EH (cell line): ENCODE measurements around the gene PPARGC1A.

Source experiments
- DNase-seq: peaks from one replicate; pipeline ENCODE4 v3.0.0-alpha.2; 2015; ENCODE audit warnings: low read depth

Gene PPARGC1A, protein sequence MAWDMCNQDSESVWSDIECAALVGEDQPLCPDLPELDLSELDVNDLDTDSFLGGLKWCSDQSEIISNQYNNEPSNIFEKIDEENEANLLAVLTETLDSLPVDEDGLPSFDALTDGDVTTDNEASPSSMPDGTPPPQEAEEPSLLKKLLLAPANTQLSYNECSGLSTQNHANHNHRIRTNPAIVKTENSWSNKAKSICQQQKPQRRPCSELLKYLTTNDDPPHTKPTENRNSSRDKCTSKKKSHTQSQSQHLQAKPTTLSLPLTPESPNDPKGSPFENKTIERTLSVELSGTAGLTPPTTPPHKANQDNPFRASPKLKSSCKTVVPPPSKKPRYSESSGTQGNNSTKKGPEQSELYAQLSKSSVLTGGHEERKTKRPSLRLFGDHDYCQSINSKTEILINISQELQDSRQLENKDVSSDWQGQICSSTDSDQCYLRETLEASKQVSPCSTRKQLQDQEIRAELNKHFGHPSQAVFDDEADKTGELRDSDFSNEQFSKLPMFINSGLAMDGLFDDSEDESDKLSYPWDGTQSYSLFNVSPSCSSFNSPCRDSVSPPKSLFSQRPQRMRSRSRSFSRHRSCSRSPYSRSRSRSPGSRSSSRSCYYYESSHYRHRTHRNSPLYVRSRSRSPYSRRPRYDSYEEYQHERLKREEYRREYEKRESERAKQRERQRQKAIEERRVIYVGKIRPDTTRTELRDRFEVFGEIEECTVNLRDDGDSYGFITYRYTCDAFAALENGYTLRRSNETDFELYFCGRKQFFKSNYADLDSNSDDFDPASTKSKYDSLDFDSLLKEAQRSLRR

GRCh38 chr4:23889814-23890341, at the start of gene PPARGC1A:
Gene PPARGC1A (minus strand): TSS chr4:23890047. CDS start chr4:23889957, 90 bp downstream.
- peak; percentile 39 for DNase-seq

DNA sequence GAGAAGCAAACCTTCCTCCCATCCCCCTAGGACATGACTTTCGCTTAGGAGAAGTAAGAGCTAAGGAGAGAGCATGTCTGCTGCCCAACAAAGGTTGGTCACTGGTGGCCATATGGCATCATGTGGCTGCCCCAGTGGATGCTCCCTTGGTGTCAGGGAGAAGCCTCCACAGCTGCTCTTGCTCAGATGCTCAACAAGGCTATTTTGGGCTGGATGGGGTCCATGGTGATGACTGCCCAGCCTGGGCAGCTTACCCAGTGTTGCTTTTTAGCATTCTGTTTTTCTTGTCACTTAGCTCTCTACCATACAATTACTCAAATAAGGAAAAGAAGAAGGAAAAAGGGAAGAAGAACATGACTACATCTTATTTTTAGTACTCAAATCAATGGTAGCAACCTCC, 48.9 kb upstream of the PPARGC1A start:
- DNase-seq, result no peak

DNA sequence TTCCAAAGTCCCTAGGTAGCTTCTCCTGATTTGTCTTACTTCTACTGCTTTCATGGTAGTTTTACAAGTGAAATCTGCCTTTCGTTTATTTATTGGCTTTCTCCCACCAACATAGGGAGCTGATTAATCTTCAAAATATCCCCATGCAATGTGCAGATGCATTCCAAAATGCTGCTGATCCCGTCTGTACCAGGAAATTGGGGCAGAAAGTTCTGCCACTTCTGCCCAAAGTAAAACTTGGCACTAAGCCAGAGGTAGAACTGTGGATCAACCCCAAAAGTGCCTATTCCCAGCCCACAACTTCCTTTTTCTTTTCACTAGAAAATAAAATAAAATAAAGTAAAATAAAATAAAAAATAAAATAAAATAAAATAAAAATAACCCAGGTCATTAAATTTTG, 47.3 kb upstream of the PPARGC1A start:
- DNase-seq, result peak; percentile 33

- DNase-seq, result peak; percentile 87
Measured at GRCh38 chr4:23934915-23935314, 45.1 kb upstream of the PPARGC1A start.

DNA sequence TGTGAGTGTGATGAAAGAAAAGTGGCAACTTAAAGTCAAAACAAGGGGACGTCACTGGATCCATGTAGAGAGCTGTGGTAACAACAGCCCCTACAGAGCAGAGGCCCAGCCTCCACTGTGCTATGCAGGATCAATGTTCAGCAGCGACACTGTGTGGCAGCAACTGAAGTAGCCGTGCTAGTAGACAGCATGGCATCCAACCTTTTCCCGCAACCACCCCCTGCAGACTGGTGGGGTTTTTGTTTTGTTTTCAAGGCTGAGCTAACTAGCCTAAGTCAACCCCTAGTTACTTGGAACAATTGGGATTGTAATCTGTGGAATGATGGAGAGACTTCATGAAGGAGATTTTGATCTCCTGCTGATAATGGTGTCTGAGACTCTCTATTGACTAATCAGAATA, 44.4 kb upstream of the PPARGC1A start:
- DNase-seq, result no peak

DNA sequence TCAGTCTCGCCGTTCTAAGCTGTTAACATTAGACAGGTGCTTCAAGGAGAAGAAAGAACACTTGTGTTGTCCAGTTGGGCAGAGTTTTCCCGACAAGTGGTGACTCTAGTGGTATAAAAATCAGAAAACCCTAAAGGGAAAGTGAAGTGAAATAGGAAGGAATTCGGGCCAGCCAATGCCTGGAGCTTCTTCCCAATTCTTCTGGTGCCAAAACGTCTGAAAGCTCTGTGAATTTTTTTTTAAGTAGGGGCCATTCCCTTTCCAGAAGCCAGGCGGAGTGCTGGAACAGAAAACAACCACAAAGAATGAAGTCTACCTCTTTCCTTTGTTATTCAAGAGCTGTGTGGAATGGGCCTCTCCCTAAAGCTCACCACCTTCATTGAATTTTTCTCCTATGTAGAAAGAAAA, 43.1 kb upstream of the PPARGC1A start:
- DNase-seq, result peak; percentile 29

DNA sequence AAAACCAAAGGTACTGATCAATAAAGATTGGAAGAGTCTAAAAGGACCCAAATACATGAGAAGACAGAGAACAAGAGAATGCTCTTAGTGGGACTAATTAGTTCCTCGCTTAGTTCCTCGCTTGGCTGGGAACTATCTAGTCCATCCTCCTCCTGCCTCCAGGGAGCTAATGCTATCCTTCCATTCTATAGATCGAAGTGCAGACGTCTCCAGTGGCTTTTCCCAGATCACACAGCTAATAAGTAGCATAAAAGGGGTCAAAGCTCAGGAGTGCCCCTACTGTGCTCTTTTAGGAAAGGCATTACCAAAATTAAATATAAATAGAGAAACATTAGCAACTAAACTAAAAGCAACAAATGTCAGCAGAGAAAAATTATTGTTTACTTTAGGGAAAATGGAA, 42.3 kb upstream of the PPARGC1A start:
- DNase-seq, result no peak

DNA sequence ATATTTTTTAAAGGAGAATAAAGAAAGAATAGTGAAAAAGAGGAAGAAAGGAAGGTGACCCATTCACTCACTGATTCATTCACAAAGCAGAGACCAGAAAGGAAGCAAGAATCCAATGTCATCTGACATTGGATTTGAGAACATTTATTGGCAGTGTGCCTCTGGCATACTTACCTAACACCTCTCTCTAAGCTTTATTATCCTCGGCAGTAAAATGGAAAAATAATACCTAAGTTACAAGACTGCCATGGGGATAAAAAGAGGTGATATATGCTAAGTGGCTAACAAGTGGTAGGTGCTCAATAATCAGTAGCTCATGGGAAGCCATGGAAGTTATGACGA, 41.6 kb upstream of the PPARGC1A start:
- DNase-seq, result no peak

DNA sequence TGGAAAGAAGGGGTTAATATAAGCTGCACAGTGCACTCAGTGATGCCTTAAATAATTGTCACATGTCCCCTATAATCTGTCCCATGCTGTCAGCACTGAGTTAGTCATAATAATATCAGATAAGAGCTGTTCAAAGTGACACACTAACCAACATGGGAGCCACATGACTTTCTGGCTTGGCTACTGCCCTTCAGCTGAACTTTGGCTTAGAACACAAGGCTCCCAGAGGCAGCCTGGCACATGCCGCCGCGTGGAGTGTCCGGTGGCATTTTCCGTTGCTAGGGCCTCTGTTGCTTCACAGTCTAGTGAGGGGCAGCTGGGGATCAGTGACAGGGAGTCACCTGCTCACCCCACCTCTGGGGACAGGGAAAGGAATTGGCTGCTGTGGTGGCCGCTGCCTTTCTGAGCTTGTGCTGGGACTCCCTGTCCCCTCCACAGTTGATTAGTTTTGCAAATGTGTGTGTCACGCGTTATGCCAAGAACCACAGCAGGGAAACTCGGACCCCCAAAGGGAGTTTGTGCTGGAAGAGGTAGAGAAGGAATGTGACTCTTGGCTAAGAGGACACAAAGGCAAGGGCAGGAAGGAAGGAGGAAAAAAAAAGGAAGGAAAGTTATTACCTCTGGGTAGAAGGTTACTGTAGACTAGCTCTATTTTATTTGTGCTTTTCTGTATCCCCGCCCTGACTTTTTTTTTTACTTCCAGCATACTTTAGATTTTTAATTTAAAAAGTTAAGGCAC, 41.1 kb upstream of the PPARGC1A start:
- DNase-seq, result peak; percentile 11

- no peak for DNase-seq
Measured at GRCh38 chr4:23929248-23929647, 39.4 kb upstream of the PPARGC1A start.

DNA sequence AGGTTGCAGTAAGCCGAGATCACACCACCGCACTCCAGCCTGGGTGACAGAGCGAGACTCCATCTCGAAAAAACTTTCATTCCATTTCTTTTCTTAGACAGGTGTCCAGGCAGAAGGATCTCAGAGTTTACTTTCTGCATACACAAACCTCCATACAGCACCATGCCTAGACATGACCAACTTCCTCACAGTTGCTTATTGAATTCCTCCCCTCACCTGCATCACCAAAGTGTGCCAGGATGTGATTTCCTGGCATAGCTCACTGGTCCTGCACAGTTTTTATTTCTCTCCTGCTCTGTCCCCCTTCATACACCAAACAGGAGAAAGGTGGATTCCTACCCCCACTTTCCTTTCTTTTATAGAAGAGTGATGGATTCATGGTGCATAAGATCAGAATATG, 34.7 kb upstream of the PPARGC1A start:
- DNase-seq, result no peak

DNA sequence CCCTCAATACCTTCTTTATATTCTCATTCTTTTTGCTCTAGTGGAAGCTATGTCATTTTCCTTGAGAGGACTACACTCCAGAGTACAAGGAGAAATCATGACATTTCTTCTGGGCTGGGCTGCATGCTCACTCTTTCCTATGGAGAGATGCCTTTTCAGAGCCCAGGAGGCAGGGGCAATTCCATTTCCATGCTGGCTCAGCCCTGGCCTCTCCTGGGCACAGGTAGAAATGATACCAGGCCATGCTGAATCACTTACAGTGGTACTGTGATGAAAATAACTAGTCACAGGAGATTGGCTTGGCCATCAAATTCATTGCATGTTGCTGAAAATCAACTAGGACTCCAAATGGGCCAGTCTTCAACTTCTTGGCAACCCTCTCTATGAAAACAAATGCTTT, 34.0 kb upstream of the PPARGC1A start:
- no peak for DNase-seq

DNA sequence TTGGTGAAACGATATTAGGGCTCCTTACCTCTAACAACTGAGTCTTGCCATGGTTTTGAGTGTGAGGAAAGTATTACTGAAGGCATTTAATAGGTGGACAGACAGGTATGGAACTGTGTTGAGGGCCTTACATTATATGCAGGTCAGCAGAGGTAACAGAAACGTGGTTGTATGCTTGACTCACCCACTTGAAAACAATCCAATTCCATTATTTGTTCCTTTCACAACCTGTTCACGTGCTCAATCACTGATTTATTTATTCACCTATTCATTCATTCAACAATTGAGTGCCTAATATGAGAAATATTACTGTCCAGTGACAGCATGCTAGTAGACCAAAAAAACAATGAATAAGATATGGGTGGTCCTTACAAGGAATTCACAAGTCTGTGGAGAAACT, 33.3 kb upstream of the PPARGC1A start:
- no peak for DNase-seq

DNA sequence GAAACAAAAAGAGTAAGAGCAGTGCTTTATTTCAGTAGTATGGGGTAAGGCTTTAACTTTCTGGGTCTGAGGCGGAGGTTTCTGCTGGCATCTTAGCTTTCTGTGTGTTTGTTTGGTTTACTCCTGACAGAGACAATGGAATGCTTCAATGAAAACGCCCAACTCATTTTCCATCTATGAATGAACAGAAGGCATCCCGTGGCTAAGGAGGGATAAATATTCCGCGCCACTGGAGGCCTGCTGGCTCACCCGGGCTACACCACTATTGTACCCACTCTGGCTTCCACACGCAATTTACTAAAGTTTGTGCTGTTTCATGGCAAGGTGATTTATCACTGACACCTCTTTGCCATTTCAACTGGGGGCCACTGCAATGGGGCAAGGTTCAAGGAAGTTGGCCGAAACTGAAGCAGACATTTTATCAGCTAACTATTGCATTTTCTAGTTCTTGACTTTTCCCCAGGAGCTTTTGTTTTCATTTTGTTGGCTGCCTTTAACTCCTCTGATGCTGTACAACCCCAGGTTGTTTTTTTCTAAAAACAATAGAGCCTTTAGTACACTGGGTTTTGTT, 32.8 kb upstream of the PPARGC1A start:
- DNase-seq, result no peak

- DNase-seq, result no peak
Measured at GRCh38 chr4:23922013-23922412, 32.2 kb upstream of the PPARGC1A start.

DNA sequence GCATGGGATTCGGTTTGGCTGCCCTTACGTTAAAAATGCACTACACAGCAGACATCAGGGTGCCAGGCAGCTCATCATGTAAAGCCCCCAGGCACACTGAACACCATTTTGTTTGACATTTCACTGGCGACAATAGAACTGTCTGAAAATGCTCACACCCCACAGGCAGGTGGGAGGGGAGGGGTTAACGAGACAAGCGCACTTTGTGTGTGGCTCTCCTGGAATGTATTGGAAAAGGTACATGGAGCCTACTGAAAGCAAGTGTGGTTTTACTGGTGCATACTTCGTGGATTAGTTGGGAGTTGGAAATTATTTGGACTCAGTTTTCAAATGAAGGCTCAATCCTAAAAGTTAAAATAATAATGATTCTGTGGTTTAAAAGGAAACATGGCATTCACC, 31.6 kb upstream of the PPARGC1A start:
- no peak for DNase-seq

DNA sequence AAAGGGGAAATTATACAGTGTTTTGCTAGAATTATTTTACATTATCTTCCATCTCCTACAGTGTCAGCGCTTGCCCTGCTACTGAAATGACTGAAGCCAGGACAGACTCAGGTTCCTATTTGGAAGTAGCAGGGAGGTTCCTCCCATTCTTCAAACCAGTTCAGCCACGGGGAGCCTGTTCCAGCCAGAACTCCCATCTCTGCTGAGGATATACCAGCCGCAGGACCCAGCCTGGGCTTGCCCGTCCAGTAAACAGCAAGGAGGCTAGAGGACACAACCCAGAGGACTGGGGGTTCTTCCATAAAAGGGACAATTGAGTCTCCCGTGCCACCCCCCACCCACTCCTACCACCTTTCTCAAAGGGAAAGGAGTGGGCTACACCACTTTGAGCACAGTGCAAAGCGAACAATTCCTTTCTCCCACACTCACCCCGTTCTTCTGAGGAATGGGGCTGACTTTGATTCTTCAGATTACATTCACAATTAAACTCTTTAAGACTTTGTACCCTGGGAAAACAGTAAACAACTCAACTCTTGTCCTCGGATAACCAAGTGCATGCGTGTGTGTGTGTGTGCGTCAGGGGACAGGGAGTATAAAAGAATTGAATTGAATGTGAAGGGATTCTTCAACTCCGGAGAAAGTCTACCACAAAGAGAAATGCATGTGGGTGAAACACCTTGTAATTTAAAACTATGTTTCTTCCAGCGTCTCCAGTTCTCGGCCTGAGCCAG, 31.0 kb upstream of the PPARGC1A start:
- DNase-seq, result no peak

- no peak for DNase-seq
Measured at GRCh38 chr4:23920296-23920695, 30.4 kb upstream of the PPARGC1A start.

GRCh38 chr4:23916282-23916681, 26.4 kb upstream of the PPARGC1A start:
- no peak for DNase-seq

DNA sequence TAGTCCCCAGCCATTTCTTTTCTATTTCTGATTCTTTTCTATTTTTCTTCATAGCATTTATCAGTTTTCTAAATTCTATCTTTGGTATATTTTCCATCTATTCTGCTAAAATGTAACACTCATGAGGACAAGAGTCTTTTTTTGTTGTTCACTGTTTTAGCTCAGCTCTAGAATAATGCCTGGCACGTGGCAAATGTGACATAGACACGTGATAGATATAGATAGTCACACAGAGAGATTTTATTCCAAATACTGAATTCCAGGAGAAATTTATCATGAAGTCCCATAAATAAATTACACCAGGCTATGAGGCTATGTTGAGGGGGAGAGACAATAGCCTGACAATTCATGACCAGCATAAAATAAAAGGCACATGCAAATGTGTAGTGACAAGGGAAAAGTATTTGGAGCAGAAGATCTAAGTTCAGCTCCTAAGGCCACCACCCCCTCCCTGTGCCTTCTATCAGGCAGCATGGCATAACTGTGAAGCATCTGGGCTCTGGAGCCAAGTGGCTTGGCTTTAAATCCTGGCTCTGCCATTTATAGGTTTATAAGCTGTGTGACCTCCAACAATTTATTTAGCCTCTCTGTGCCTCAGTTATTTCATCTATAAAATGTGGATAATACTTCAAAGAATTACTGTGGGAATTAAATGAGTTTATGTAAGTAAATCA, 25.7 kb upstream of the PPARGC1A start:
- DNase-seq, result no peak
